Stimulated activated CD4-positive, alpha-beta T cell treated with anti-CD3 and anti-CD28 coated beads, TNF-alpha, amount 100 ng/mL, for 4 hours (primary cell): ENCODE measurements around the gene ELP6.
"Not testable (repeated sequence)": the region's sequence is repeated elsewhere in the genome, so short reads cannot be mapped to it uniquely, and the experiment has no call there.

Source experiments
- DNase-seq, 3 experiments: peaks; one replicate each; pipeline ENCODE4 v3.0.0-alpha.2; 2020; ENCODE audit warnings: low read depth in 3 of 3

The ELP6 gene

GRCh38 chr3:47464588-47464987, 48.9 kb downstream of the ELP6 start:
- no peak for DNase-seq

GRCh38 chr3:47459534-47460085, 53.9 kb downstream of the ELP6 start:
- DNase-seq: not testable (repeated sequence)

- DNase-seq: no peak
These were observed 56.5 kb downstream of the ELP6 start for GRCh38 chr3:47456984-47457383.

- no peak for DNase-seq
These were observed 57.6 kb downstream of the ELP6 start for GRCh38 chr3:47455806-47456452.

GRCh38 chr3:47452453-47453215, 60.9 kb downstream of the ELP6 start:
- no peak for DNase-seq
